Measurements from ENCODE around the gene NOTCH2. TPM values are rescaled to one million over a fixed set of nuclear protein-coding genes. Genes with fewer than 3 reads are reported as not detected.

Gene NOTCH2
- total RNA-seq, 4 donors from 2014 or later, result 57.4 to 83.7 (median 75.8) TPM

GRCh38 chr1:119929643-119930315 lies 139.7 kb downstream of the NOTCH2 start:
- no peaks in the 10 kb centered on the region for H3K27me3 ChIP-seq
- H3K27ac ChIP-seq, result no peak overlapping the region
- DNase-seq, result no peak
- peaks cover 31 to 90% (median 41%) of the 10 kb centered on the region in 3 donors for H3K36me3 ChIP-seq
- TF ChIP-seq POLR2A (IDR thresholded peaks at IDR 0.05), result no peak
- no peak for TF ChIP-seq CTCF (IDR thresholded peaks at IDR 0.05)
- WGBS, 2 donors, result 92 to 100% methylated on average over 1 of the region's 1 CpG
- intact Hi-C loops (cut with DNase I), result no loop called here
- H3K4me1 ChIP-seq, result peaks cover 0 to 7% (median 0%) of the 10 kb centered on the region in 3 donors
- peaks cover 0 to 12% (median 0%) of the 10 kb centered on the region in 3 donors for H3K9me3 ChIP-seq
- H3K4me3 ChIP-seq, result no peak overlapping the region

- TF ChIP-seq CTCF (IDR thresholded peaks at IDR 0.05), result no peak
- no peak for TF ChIP-seq POLR2A (IDR thresholded peaks at IDR 0.05)
- WGBS, 2 donors, result 84 to 85% methylated on average over 3 of the region's 3 CpGs
- intact Hi-C loops (cut with DNase I), result no loop called here
- Histone ChIP-seq H3K4me1 (peaks cover 0 to 7% (median 0%) of the 10 kb centered on the region in 3 donors), H3K27ac (no peak overlapping the region), H3K36me3 (peaks cover 19 to 95% (median 49%) of the 10 kb centered on the region in 3 donors), H3K9me3 (no peaks in the 10 kb centered on the region), H3K4me3 (no peak overlapping the region), H3K27me3 (no peaks in the 10 kb centered on the region)
- no peak for DNase-seq
Measured at GRCh38 chr1:119926553-119926952, 142.9 kb downstream of the NOTCH2 start.

- WGBS, 2 donors, result 88 to 98% methylated on average over 5 to 15 of the region's 19 CpGs
- peaks cover 21 to 100% (median 49%) of the 10 kb centered on the region in 3 donors for H3K36me3 ChIP-seq
- H3K4me1 ChIP-seq, result peaks cover 0 to 5% (median 0%) of the 10 kb centered on the region in 3 donors
- DNase-seq, result no peak
- H3K27me3 ChIP-seq, result no peaks in the 10 kb centered on the region
- TF ChIP-seq CTCF (IDR thresholded peaks at IDR 0.05), result no peak
- TF ChIP-seq POLR2A (IDR thresholded peaks at IDR 0.05), result no peak
- H3K4me3 ChIP-seq, result no peak overlapping the region
- H3K9me3 ChIP-seq, result no peaks in the 10 kb centered on the region
- intact Hi-C loops (cut with DNase I), result no loop called here
- no peak overlapping the region for H3K27ac ChIP-seq
Measured at GRCh38 chr1:119924948-119925898, 144.2 kb downstream of the NOTCH2 start.

GRCh38 chr1:119920104-119920968 lies 149.1 kb downstream of the NOTCH2 start:
- H3K4me1 ChIP-seq, result no peaks in the 10 kb centered on the region
- no peak for DNase-seq
- no peaks in the 10 kb centered on the region for H3K9me3 ChIP-seq
- TF ChIP-seq CTCF (IDR thresholded peaks at IDR 0.05) (no peak), POLR2A (IDR thresholded peaks at IDR 0.05) (no peak)
- no peak overlapping the region for H3K4me3 ChIP-seq
- 91 to 95% methylated on average over 8 of the region's 8 CpGs for WGBS, 2 donors
- no peak overlapping the region for H3K27ac ChIP-seq
- H3K27me3 ChIP-seq, result no peaks in the 10 kb centered on the region
- H3K36me3 ChIP-seq, result peaks cover 23 to 100% (median 53%) of the 10 kb centered on the region in 3 donors
- intact Hi-C loops (cut with DNase I), result no loop called here

Measured in esophagus squamous epithelium (tissue), 5 donors.